SHP77 (cell line): Measurements from ENCODE around the gene CNGA1.

Source experiments
- DNase-seq, 2 experiments: peaks; one replicate each; lab custom pipeline; 2025; lab: John Stamatoyannopoulos, UW

CNGA1 gene

DNA sequence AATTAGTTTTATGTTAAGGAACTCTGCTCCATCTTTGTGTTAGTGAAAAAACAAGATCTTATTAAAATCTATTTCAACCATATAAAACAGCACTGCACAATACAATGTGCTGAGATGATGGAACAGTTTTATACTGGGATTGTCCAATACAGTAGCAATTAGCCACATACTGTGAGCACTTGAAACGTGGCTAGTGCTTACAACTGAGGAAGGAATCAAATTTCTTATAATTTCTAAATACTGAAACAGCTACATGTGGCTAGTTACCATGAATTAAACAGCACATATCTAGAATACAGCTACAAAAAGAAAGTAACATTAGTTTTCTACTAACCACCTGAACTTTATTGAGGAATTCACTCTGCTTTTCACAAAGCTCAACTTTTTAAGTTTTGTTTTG lies 116.8 kb downstream of the CNGA1 start:
- no peak for DNase-seq

DNA sequence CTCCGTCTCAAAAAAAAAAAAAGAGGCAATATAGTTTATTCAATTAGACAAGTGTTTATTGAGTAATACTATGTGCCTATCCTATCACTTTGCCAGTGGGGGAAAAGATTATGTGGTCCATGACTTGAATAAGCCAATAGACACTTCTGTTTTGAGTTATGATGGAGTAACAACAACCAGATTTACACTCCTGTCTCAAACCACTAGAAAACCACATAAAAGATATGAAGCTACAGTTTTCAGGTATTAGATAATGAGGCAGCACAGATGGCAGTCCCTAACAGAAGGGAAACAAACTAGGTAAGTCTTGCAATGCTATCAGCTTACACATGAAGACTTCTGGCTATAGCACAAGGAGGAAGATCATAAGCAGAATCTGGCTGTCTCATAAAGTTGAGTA lies 124.6 kb downstream of the CNGA1 start:
- DNase-seq, result no peak
